ENCODE measurements around the gene CDC42EP3. TPM values are rescaled to one million over a fixed set of nuclear protein-coding genes. Genes with fewer than 3 reads are reported as not detected.
A peak's percentile ranks its signal among the peaks of the same experiment; 100 is the strongest.

The CDC42EP3 gene
- total RNA-seq, 1 donor from 2014 or later: 33.2 TPM

DNA sequence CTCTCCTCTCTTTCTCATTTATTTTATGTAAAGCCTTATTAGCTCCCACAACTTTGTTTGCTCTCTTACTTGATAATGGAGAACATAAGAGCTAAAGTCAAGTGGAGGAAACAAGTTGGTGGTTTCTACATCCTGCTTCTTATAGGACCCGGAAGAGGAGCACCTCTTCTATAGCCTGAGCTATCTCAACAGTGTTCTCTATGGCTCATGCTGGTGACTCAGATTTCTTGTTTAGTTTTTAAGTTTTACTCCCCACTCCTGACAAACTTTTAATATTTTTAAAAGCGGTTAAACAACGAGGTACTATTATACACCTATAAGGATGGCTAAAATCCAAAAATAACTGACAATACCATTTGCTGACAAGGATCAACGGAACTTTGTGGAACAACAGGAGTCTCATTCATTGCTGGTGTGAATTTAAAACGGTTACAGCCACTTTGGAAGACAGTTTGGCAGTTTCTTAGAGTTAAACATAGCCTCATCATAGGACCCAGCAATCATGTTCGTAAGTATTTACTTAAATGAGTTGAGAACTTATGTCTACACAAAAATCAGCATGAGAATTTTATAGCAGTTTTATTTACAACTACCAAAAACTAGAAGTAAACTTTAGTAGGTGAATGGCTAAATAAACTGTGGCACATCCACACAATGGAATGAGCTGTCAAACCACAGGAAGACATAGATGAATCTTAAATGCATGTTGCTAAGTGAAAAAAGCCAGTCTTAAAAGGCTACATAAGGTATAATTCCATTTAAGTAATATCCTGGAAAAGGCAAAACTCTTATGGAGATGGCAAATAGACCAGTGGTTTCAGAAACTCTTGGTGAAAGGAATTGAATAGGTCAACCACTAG lies 12.7 kb upstream of the CDC42EP3 start:
- DNase-seq (ENCODE audit: low read depth): no peak

DNA sequence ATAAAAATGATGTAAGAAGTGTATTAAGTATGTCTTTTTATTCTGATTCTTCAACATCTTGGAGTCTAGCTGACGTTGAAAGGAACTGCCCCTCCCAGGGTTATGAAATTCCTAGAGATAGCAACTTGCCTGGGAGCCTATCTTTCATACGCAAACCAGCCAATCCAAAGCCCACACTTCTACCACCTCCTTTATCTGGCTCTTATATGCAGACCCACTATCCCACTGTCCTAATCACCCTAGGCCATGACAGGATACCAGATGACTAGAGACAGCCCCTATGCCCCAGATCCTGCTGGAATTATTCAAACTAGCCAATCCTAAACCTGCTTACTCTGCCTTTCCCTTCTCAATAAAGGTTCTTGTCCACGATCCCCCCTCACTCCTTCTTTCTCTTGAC lies 11.8 kb upstream of the CDC42EP3 start:
- no peak for DNase-seq (ENCODE audit: low read depth)

DNA sequence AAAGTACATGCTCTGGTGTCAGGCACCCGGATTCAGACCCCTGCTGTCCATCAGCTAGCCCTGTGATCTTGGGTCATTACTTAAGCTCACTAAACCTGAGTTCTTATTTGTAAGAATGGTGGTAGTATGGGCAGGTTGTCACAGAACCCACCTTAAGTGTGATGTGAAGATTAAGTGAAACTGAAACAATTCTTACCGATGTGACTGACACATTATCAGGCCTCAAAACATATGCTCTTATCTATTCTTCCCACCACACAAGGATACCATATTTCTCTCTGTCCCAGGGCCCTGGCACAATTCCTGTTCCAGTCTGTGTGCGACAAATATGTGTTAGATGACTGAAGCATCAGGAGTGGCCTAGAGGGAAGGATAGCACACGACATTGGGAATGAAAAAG lies 11.0 kb upstream of the CDC42EP3 start:
- no peak for DNase-seq (ENCODE audit: low read depth)

DNA sequence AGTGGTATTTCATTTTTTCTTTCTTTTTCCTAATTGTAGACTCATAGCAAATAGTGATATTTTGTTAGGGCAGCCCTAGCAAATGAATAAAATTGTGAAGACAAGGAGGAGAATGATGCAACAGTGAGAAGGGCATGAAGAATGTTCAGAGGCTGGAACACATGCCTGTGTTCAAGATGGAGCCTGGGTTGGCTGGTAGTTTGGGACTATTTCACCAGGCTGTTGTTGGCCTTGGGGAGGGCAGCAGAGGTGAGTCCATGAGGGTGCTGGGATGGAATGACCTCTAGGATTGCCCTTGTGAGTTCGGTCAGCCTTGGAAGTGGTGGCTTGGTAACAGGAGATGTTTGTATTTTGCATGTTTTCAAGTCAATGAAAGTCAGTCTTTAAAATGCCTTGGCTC lies 10.1 kb upstream of the CDC42EP3 start:
- DNase-seq (ENCODE audit: low read depth): no peak

DNA sequence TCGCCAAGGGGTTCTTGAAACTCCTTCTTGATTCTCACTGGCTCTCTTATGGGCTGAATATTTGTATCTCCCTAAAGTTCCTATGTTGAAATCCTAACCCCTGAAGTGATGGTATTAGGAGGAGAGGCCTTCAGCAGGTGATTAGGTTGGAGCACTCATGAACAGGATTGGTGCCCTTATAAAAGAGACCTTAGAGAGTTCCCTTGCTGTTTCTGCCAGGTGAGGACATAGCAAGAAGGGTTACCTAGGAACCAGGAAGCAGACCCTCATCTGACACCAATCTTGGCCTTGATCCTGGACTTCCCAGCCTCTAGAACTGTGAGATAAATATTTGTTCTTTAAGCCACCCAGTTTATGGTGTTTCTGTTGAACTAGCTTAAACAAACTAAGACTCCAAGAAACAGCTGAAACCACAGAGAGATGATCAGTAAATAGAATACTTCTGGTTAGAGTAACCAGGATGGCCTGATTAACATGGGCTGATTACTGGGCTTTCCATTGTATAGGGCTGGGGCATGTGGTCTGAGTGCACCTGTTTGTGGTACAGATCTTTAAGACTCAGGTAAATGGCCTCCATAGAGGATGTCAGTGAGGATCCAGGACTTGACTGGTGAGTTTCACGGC lies 7.7 kb upstream of the CDC42EP3 start:
- DNase-seq (ENCODE audit: low read depth): no peak

DNA sequence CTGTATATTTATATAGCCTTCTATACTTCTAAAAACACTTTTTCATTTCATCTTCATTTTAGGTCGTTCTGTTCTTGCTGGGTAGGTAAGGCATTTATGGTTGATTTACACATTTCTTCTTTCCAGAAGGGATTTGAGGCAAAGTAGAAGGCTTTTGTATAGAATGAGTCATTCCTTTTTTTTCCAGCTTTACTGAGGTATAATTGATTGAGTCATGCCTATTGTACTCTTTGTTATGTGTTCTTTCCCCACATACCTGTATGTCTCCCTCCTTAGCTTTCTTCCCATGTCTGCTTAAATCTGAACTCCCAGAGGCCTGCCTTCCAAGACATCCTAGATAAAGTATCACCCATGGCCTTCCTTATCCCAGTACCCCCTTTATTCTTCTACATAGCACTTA lies 4.8 kb upstream of the CDC42EP3 start:
- DNase-seq (ENCODE audit: low read depth): peak; percentile 97

DNA sequence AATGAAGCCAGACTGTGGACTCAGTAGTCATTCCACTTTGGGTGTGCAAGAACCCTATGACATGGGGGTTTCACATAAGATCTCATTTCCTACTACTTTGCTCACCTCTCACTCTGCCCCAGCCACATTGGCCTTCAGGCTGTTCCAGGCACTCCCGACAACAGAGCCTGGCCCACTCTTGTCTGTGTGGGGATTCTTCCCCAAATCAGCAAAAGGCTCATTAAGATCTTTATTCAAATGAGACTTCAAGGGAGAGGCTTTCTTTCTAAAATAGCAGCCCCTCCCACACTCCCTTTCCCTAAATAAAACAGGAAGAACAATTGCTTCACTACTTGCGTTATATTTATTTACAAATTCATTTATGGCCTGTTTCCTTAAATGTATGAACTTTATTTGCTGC lies 3.5 kb upstream of the CDC42EP3 start:
- no peak for DNase-seq (ENCODE audit: low read depth)

DNA sequence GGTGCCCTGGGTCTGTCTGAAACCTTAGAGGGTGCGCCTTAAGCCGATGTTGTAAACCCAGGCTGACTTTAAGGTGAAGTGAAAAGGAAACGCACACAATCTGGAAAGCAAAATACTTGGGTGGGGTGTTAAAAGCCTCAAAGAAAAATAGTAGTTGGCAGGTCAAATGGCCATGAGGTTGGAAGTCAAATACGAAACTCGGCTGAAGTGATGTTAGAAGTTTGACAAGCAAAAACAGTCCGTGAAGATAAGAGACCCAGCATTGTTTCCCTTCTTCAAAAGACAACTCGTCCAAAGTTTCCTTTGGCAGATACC lies 1.4 kb upstream of the CDC42EP3 start:
- no peak for DNase-seq (ENCODE audit: low read depth)

DNA sequence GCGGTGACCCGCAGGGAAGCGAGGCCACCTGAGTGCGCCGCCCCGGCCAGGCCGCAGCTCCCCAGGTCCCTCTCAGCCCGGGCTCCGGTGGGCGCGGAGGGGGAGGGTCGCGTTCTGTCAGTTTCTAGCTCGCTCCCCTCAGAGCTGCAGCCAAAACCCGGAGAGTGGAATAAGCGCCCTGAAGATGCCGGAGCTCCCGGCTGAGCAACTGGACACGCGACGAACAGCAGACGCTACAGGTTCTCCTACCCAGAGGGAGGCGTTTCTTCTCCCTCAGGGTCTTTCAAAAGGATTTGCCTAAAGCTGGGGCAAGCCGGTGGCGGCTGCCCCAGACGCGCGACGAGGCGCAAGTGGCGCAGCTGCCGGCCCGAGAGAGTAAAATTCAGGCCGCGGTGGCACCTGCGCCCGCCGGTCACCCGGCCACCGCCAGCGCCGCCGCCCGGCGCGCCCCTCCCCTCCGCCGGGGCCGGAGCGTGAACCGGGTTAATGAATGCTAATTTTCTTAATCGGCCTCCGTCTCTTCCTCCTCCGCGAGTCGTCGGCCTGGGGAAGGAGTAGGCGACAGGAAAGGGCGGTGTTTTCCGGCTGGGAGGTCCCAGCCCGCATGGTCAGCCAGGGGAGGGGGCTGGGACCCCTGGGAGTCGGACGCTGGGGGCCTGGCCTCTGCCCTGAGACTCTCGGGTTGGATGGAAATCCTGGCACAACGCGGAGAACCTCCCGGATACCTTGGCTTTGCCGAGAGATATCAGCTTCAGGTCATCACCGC lies 845 bp upstream of the CDC42EP3 start:
- peak; percentile 70 for DNase-seq (ENCODE audit: low read depth)

DNA sequence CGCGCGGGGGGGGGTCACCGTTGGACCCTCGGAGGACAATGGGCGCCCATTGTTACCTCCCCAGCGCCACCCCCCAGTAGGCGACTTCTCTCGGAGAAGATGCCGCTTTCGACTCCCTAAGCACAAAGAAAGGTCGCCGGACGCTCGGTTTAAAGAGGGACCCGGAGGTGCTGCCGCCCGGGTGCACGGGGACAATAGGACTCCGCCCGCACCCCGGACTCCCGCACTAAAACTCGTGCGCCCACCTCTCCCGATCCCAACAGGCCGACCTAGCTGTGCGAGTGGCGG lies 318 bp upstream of the CDC42EP3 start:
- DNase-seq (ENCODE audit: low read depth): no peak

DNA sequence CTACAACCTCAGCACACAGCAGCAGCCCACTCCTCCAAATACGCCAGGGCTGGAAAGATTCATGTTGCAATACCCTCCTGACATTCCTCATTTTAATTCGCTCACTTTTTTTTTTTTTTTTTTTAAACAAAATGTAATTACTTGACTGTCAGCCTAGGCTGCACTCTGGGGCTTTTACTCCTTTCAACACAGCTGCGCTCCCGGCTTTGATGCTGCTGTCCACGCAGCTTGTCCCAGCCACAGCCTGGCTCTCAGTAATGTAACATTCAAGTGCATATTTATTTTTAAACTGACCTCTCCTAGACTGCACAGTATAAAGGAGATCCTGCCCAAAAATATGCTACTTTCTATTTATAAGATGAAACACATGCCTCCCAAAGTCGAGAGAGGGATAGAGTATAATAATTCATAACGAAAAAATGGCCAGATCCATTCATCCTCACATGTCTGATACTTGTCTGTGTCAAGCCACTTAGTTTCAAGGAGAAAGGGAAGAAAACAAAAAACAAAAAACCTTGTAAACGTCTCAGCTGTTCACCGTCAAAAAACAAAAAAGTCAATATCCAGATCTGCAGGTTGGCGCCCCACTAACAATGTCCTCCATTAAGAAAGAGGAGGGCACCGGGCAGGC lies 949 bp downstream of the CDC42EP3 start:
- DNase-seq (ENCODE audit: low read depth): no peak

DNA sequence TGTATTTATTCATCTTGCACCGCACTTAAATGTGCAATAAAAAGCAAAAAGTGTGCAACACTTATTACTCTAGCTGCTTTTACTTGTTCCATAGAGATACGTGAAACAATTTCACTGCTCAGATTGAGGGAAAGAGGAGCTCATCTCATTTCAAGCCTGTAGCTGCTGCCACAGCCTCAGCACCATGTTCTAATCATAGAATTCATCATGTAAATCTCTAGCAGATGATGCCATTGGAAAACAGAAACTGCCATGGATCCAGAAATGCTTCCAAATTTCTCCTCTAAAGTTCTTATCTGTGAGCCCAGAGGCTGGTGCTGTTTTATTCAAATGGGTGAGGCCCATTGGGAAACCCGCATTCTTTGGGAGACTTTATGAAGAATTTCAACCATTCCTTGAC lies 2.0 kb downstream of the CDC42EP3 start:
- no peak for DNase-seq (ENCODE audit: low read depth)

DNA sequence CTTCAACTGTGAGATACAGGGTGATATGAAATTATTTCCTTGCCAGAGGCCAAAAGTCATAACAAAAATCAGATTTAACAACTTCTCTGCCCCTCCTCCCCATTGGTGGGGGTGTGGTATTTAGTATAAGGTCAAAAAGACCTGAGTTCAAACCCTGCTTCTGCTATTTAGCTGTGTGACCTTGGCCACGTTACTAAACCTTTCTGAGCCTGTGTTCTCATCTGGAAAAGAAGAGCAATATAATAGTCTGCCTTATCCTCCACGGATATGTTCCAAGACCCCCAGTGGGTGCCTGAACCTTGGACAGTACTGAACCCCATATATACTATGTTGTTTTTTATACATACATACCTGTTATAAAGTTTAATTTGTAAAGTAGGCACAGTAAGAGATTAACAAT lies 3.7 kb downstream of the CDC42EP3 start:
- DNase-seq (ENCODE audit: low read depth): no peak

DNA sequence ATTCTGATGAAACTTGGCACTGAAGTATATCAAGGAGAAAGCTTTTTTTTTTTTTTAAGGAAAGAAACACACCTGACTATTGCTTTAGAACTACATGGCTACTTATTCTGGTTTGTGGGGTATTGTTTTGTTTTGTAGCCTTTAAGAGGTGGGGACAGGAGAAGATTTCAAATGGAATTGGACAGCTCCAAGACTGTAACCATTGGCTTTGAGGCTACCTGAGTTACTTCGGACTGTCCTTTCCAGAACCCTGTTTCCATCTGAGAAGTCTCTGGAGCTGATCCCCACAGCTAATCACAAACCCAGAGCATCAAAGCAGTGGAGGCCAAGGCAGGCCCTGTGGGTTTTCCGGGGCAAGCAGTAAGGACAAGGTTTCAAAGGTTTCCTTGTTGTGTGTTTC lies 4.7 kb downstream of the CDC42EP3 start:
- DNase-seq (ENCODE audit: low read depth): no peak

DNA sequence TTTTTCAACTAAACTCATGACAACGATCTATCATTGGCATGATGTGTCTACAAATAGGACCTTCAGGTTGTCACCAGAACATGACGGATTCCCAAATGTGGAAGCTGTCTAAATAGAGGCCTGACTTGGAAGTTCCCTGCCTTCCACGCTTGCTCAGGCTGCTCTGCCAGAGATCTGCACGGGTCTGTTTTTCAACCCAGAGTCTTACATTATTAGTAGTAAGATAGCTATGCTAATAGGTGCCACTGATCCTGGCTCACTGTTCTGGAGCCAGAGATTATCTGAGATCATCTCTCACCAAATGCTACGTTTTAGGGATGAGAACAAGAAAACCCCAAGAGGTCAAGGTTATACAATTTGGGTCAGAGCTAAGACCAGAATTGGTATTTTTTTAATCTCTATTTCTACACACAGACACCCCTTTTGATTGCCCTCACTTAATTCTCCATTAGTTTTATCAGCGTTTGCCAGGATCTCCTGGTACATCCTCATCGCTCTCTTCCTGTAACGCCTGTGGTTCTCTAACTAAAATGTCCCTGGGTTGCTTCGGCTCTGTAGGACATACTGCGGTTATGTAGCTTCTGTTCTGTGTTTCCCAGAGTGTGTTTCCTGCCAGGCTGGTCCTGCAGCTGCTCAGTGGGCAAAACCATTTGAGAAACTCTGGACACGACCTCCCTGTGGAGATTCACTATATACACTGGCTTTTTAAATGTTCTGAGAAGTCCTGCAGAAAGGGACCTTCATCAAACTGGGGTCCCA lies 5.7 kb downstream of the CDC42EP3 start:
- DNase-seq (ENCODE audit: low read depth): no peak

DNA sequence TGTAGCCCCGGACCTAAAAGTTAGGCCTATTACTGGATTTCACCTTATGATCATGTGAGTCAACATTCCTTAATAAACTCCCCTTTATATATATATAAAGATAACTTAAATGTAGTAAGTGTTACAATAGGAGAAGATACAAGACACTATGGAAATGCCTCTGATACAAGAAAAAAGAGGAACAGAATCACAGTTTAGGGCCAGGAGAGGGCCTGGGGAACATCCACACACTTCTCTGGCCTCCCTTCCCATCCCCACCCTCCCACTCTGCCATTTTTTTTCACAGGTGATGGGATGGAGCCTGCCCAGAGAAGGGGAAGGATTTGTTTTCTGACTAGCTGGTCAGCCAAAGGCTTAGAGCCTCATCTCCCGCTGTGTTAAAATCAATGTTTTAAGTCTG lies 6.4 kb downstream of the CDC42EP3 start:
- no peak for DNase-seq (ENCODE audit: low read depth)

DNA sequence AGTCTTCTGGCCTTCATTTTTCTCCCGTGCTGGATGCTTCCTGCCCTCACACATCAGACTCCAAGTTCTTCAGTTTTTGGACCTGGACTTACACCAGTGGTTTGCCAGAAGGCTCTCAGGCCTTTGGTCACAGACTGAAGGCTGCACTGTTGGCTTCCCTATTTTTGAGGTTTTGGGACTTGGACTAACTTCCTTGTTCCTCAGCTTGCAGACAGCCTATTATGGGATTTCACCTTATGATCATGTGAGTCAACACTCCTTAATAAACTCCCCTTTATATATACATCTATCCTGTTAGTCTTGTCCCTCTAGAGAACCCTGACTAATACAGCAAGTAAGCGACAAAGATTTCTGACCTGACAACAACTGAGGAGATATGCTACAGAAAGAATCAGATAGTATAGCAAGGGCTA lies 7.2 kb downstream of the CDC42EP3 start:
- no peak for DNase-seq (ENCODE audit: low read depth)

DNA sequence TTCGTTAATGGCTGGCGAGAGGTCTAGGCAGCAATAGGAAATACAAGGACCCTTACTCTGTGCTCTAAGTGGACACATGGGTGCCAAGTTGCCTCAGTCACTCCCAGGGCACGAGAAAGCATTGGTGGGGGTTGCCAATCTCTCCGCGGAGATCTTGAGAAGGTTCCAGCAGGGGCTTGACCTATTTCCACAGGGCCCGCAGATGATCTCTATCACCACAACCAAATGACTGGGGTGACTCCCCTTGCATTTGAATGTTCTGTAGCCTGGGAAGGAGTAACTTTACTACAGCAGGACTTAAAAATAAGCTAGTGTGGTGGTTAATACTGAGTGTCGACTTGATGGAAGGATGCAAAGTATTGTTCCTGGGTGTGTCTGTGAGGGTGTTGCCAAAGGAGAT lies 8.1 kb downstream of the CDC42EP3 start:
- no peak for DNase-seq (ENCODE audit: low read depth)

DNA sequence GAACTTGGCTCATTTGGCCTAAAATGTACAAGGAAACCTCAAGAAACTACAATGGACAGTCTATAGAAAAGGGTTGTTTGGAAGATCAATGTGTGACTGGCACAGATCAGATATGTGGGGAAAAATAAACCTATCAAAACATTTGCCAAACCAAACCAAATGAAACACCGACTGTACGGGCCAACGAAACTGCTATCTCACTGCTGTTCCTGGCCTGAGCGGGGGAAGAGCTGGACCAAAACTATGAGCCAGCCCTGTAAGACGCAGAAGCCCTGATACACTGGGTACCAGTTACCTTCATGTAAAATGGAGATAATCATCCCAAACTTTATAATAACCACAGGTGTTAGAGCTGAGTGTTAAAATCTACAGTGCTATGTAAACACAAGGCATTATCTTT lies 11.7 kb downstream of the CDC42EP3 start:
- no peak for DNase-seq (ENCODE audit: low read depth)

DNA sequence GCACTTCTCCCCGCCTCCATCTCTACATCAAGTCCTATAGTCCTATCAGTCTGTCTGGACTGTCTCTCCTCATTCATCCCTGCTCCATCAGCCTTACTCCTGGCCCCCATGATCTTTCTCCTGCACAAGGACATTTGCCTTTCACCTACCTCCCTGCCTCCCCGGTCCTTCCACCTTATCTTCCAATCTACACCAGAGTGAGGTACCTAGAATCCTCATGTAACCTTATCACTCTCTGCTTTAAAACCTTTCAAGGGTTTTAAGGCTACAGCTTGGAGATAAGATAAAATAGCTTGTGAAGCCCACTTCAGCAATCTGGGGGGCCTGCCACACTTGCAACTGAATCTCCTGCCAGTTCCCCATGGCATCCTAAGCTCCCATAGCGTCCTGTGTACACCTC lies 12.8 kb downstream of the CDC42EP3 start:
- DNase-seq (ENCODE audit: low read depth): no peak

DNA sequence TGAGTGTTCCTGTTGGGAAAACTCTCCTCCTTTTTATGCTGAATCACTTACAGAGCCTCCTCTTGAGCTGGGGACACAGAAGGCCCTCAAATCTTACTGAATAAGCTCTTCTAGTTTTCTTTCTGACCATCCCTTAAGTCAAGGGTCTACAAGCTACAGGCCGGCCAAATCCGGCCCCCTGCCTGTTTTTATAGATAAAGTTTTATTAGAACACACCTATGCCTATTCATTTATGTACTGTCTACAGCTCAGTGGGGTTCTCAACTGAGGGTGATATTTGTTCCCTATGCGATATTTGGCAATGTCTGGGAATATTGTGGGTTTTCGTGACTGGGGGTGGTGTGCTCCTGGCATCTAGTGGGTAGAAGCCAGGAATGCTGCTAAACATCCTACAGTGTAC lies 14.0 kb downstream of the CDC42EP3 start:
- DNase-seq (ENCODE audit: low read depth): no peak

Measured in renal cortical epithelial cell (primary cell).